NB4 (cell line): Measurements from ENCODE around the gene ERCC5.

ENCODE experiments used
- CTCF ChIP-seq: IDR thresholded peaks from one replicate; pipeline ENCODE4 v1.5.1; 2012; ENCODE audit warnings: low read depth, low read length
- POLR2A ChIP-seq: IDR thresholded peaks from 2 replicates; pipeline ENCODE4 v1.6.1; 2011; ENCODE audit warnings: mild to moderate bottlenecking; ENCODE audit not compliant: insufficient read length; ENCODE audit errors: extremely low read depth

GRCh38 chr13:102917019-102917418, 71.2 kb downstream of the ERCC5 start:
- TF ChIP-seq CTCF (no peak), POLR2A (no peak)
